Measurements from ENCODE around the gene CST4.
A peak's percentile ranks its signal among the peaks of the same experiment; 100 is the strongest.
"Not testable (repeated sequence)": the region's sequence is repeated elsewhere in the genome, so short reads cannot be mapped to it uniquely, and the experiment has no call there.

CST4 gene

GRCh38 chr20:23664954-23665353, 23.9 kb downstream of the CST4 start:
- TF ChIP-seq CTCF (IDR thresholded peaks at IDR 0.05), result no peak
- Mint-ChIP-seq H3K27me3 (ENCODE audit: low read depth, poor library complexity) (no peaks in the 10 kb centered on the region), H3K9me3 (no peaks in the 10 kb centered on the region), H3K36me3 (ENCODE audit: low read depth) (no peaks in the 10 kb centered on the region), H3K4me3 (no peak overlapping the region), H3K4me1 (peaks cover 19% of the 10 kb centered on the region), H3K27ac (no peak overlapping the region)
- no peak for DNase-seq

- not testable (repeated sequence) for H3K27ac Mint-ChIP-seq; H3K9me3 Mint-ChIP-seq; H3K27me3 Mint-ChIP-seq (ENCODE audit: low read depth, poor library complexity); H3K36me3 Mint-ChIP-seq (ENCODE audit: low read depth); H3K4me3 Mint-ChIP-seq; DNase-seq
- H3K4me1 Mint-ChIP-seq, result peaks cover 22% of the 10 kb centered on the region
These were observed 24.8 kb downstream of the CST4 start for GRCh38 chr20:23664046-23664445.

GRCh38 chr20:23663180-23663579, 25.7 kb downstream of the CST4 start:
- H3K27ac Mint-ChIP-seq, result no peak overlapping the region
- H3K36me3 Mint-ChIP-seq (ENCODE audit: low read depth), result no peaks in the 10 kb centered on the region
- H3K4me1 Mint-ChIP-seq, result peaks cover 22% of the 10 kb centered on the region
- no peak for TF ChIP-seq CTCF (IDR thresholded peaks at IDR 0.05)
- DNase-seq, result no peak
- H3K27me3 Mint-ChIP-seq (ENCODE audit: low read depth, poor library complexity), result no peaks in the 10 kb centered on the region
- no peak overlapping the region for H3K4me3 Mint-ChIP-seq
- no peaks in the 10 kb centered on the region for H3K9me3 Mint-ChIP-seq

GRCh38 chr20:23662276-23662870, 26.5 kb downstream of the CST4 start:
- no peak for TF ChIP-seq CTCF (IDR thresholded peaks at IDR 0.05)
- DNase-seq, result no peak
- H3K27me3 Mint-ChIP-seq (ENCODE audit: low read depth, poor library complexity), result no peaks in the 10 kb centered on the region
- H3K4me3 Mint-ChIP-seq, result no peak overlapping the region
- no peaks in the 10 kb centered on the region for H3K36me3 Mint-ChIP-seq (ENCODE audit: low read depth)
- peaks cover 22% of the 10 kb centered on the region for H3K4me1 Mint-ChIP-seq
- no peak overlapping the region for H3K27ac Mint-ChIP-seq
- no peaks in the 10 kb centered on the region for H3K9me3 Mint-ChIP-seq

GRCh38 chr20:23661002-23661429, 27.8 kb downstream of the CST4 start:
- no peak for TF ChIP-seq CTCF (IDR thresholded peaks at IDR 0.05)
- no peak for DNase-seq
- peaks cover 29% of the 10 kb centered on the region for H3K4me1 Mint-ChIP-seq
- H3K36me3 Mint-ChIP-seq (ENCODE audit: low read depth), result no peaks in the 10 kb centered on the region
- no peak overlapping the region for H3K4me3 Mint-ChIP-seq
- H3K9me3 Mint-ChIP-seq, result no peaks in the 10 kb centered on the region
- H3K27me3 Mint-ChIP-seq (ENCODE audit: low read depth, poor library complexity), result peaks cover 2% of the 10 kb centered on the region
- no peak overlapping the region for H3K27ac Mint-ChIP-seq

- H3K9me3 Mint-ChIP-seq, result no peaks in the 10 kb centered on the region
- H3K27ac Mint-ChIP-seq, result peak overlapping the region; percentile 0
- H3K4me3 Mint-ChIP-seq, result no peak overlapping the region
These were observed 28.6 kb downstream of the CST4 start for GRCh38 chr20:23659989-23660837.

GRCh38 chr20:23659610-23659988, 29.2 kb downstream of the CST4 start:
- not testable (repeated sequence) for H3K4me3 Mint-ChIP-seq; H3K27me3 Mint-ChIP-seq (ENCODE audit: low read depth, poor library complexity); DNase-seq; H3K36me3 Mint-ChIP-seq (ENCODE audit: low read depth); H3K9me3 Mint-ChIP-seq
- Mint-ChIP-seq H3K27ac (peak overlapping the region; percentile 0), H3K4me1 (peaks cover 30% of the 10 kb centered on the region)

More at GRCh38 chr20:23659989-23660837, 28.6 kb downstream of the CST4 start:
- peaks cover 2% of the 10 kb centered on the region for H3K27me3 Mint-ChIP-seq (ENCODE audit: low read depth, poor library complexity)
- H3K36me3 Mint-ChIP-seq (ENCODE audit: low read depth), result no peaks in the 10 kb centered on the region
- DNase-seq, result no peak
- H3K4me1 Mint-ChIP-seq, result peaks cover 30% of the 10 kb centered on the region
- TF ChIP-seq CTCF (IDR thresholded peaks at IDR 0.05), result no peak

Measured in nephron progenitor cell (in vitro differentiated cells).